Panc1 (cell line): ENCODE results near the gene DDX49. TPM values are rescaled to one million over a fixed set of nuclear protein-coding genes. Genes with fewer than 3 reads are reported as not detected.

Experiments used
- ATAC-seq: fragments of 200-7000 bp; cut with Tn5 transposase; 2 replicates; pipeline ENCODE4 v1.9.1; 2020; ENCODE audit warnings: mild to moderate bottlenecking, moderate library complexity
- BruUV-seq: library from RNA; stranded (reverse); fragments of 400-500 nt; replicated peaks from 2 replicates; lab custom pipeline; 2021; lab: Mats Ljungman, UMichigan
- CTCF ChIA-PET: fragments of 300-600 bp; sonication (Branson Sonifier 250); formaldehyde crosslinking; loops from one replicate; lab custom pipeline; 2022; ENCODE audit warnings: antibody characterized with exemption; lab: Charles Lee
- POLR2A ChIA-PET: fragments of 300-600 bp; sonication (Branson Sonifier 250); formaldehyde crosslinking; loops from one replicate; lab custom pipeline; 2022; ENCODE audit warnings: antibody characterized with exemption; lab: Charles Lee
- DNase-seq: peaks from one replicate; pipeline ENCODE4 v3.0.0-alpha.2; 2010; ENCODE audit warnings: low read depth, low spot score
- H3K27ac ChIP-seq: 2 replicates; pipeline ENCODE4 v1.5.1; 2011; ENCODE audit warnings: mild to moderate bottlenecking, low read length, inconsistent platforms
- H3K27me3 ChIP-seq: fragments of 200-500 bp; sonication (Bioruptor generic); 2 replicates; pipeline ENCODE4 v1.6.0; 2014; ENCODE audit warnings: low read length, inconsistent platforms; ENCODE audit not compliant: control insufficient read depth, insufficient read depth
- H3K36me3 ChIP-seq: fragments of 200-500 bp; sonication (Bioruptor generic); 2 replicates; pipeline ENCODE4 v1.5.1; 2014; ENCODE audit warnings: inconsistent platforms, mild to moderate bottlenecking, low read length, moderate library complexity; ENCODE audit not compliant: control insufficient read depth, insufficient read depth
- H3K4me1 ChIP-seq: 2 replicates; pipeline ENCODE4 v1.5.1; 2011; ENCODE audit warnings: inconsistent platforms, mild to moderate bottlenecking, low read length, moderate library complexity; ENCODE audit not compliant: control insufficient read depth, insufficient read depth
- H3K4me3 ChIP-seq, 2 experiments: 2 replicates each; pipeline ENCODE4 v1.5.1; 2011 to 2012; ENCODE audit warnings: low read depth in 2 of 2, low read length in 2 of 2, mild to moderate bottlenecking in 2 of 2, inconsistent platforms in 1 of 2, moderate library complexity in 1 of 2
- H3K9me3 ChIP-seq: fragments of 200-500 bp; sonication (Bioruptor generic); 2 replicates; pipeline ENCODE4 v1.5.1; 2014; ENCODE audit warnings: low read depth, mild to moderate bottlenecking, inconsistent platforms, low read length, moderate library complexity; ENCODE audit not compliant: control insufficient read depth, insufficient read depth
- CTCF ChIP-seq: fragments of 450-650 bp; IDR thresholded peaks from 2 replicates; pipeline ENCODE4 v1.5.1; 2017; ENCODE audit warnings: mild to moderate bottlenecking
- POLR2AphosphoS5 ChIP-seq: IDR thresholded peaks from 2 replicates; pipeline ENCODE4 v1.6.1; 2012; ENCODE audit warnings: mild to moderate bottlenecking, low read depth, low read length, moderate library complexity
- SIN3A ChIP-seq: IDR thresholded peaks from 2 replicates; pipeline ENCODE4 v1.6.1; 2012; ENCODE audit warnings: low read depth, mild to moderate bottlenecking, low read length, moderate library complexity, borderline replicate concordance; ENCODE audit not compliant: insufficient read depth
- TCF7L2 ChIP-seq: IDR thresholded peaks from 2 replicates; pipeline ENCODE4 v1.6.1; 2011; ENCODE audit warnings: mild to moderate bottlenecking, low read depth, low read length, inconsistent platforms
- in situ Hi-C: cut with HindIII; loops from 2 replicates; pipeline ENCODE4 v1.10.0; 2016; ENCODE audit warnings: low sequenced_read_pairs, low pct_unique_long_range_greater_than_20kb
- intact Hi-C: fragments of 100-400 bp; cut with micrococcal nuclease; formaldehyde crosslinking; loops from one replicate; pipeline ENCODE4 v1.10.0; 2022; ENCODE audit not compliant: unreplicated experiment
- total RNA-seq: library from RNA; stranded (reverse); gene quantifications from one replicate; pipeline ENCODE4 v1.2.1, GENCODE V29; 2021; ENCODE audit not compliant: unreplicated experiment
- TF ChIP-seq, protein P1 (sequence below), 2 experiments: IDR thresholded peaks; 2 replicates each; pipeline ENCODE4 v1.6.1; 2011 to 2012; ENCODE audit warnings: low read depth in 2 of 2, control low read depth in 1 of 2, low read length in 1 of 2, mild to moderate bottlenecking in 1 of 2, moderate library complexity in 1 of 2; ENCODE audit not compliant: insufficient read depth in 1 of 2

The DDX49 gene
- total RNA-seq, 1 experiment from 2014 or later = 41.5 TPM

DNA sequence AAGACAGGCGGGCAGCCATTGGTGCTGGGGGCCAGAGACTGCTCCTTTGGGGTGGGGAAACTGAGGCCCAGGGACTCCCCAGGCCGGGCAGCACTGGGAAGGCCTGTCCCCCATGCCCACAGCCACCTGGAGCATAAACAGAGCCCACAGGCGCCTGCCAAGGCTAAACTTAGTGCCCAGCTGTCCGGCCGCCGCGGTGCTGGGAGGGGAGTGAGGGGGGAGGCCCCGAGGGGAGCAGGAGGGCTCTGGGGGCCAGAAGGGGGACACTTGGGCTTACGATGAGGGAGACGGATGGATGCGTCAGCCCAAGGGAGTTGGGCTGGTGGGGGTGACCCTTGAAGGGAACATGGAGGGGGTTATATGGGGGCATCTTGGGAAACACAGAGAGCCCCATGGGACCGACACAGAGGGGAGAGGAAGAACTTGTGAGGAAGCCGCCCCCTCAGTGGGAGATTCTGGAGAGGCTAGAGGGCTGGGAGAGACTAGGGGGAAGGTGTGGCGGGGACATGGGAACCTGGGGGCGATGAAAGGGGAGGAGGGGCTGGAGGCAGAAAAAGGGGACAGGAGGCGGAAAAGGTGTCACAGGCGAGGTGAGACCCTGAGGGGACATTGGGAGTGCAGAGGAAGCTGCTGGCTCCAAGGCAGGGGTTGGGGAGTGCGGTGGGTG is 25.8 kb upstream of the DDX49 start:
- in situ Hi-C loops (no loop called here), intact Hi-C loops (no loop called here)
- Histone ChIP-seq H3K9me3 (no peaks in the 10 kb centered on the region), H3K27me3 (no peaks in the 10 kb centered on the region), H3K27ac (no peak overlapping the region), H3K4me1 (no peaks in the 10 kb centered on the region; the same call in 1 of the 2 replicates), H3K4me3 (no peak overlapping the region), H3K36me3 (no peaks in the 10 kb centered on the region)
- ChIA-PET POLR2A (no interaction called here), CTCF (interaction anchor here (1.6 kb wide), 1 partner anchor 22 kb away, joined by 3 read pairs; no protein-coding TSS in a partner anchor)
- ATAC-seq (no peak), DNase-seq (no peak)
- TF ChIP-seq POLR2AphosphoS5 (no peak), TCF7L2 (no peak), CTCF (no peak)
- TF ChIP-seq, protein P1, sequence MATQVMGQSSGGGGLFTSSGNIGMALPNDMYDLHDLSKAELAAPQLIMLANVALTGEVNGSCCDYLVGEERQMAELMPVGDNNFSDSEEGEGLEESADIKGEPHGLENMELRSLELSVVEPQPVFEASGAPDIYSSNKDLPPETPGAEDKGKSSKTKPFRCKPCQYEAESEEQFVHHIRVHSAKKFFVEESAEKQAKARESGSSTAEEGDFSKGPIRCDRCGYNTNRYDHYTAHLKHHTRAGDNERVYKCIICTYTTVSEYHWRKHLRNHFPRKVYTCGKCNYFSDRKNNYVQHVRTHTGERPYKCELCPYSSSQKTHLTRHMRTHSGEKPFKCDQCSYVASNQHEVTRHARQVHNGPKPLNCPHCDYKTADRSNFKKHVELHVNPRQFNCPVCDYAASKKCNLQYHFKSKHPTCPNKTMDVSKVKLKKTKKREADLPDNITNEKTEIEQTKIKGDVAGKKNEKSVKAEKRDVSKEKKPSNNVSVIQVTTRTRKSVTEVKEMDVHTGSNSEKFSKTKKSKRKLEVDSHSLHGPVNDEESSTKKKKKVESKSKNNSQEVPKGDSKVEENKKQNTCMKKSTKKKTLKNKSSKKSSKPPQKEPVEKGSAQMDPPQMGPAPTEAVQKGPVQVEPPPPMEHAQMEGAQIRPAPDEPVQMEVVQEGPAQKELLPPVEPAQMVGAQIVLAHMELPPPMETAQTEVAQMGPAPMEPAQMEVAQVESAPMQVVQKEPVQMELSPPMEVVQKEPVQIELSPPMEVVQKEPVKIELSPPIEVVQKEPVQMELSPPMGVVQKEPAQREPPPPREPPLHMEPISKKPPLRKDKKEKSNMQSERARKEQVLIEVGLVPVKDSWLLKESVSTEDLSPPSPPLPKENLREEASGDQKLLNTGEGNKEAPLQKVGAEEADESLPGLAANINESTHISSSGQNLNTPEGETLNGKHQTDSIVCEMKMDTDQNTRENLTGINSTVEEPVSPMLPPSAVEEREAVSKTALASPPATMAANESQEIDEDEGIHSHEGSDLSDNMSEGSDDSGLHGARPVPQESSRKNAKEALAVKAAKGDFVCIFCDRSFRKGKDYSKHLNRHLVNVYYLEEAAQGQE (IDR thresholded peaks at IDR 0.05; ENCODE audit: insufficient read depth in 1 of 2, low read depth in 2 of 2, low read length in 1 of 2) = no peak
- no TSS peak for BruUV-seq

- CTCF ChIA-PET = interaction anchor here (0.7 to 1.6 kb wide), 2 partner anchors 21 to 411 kb away, joined by 3 to 4 read pairs; no protein-coding TSS in a partner anchor
- no peaks in the 10 kb centered on the region for H3K36me3 ChIP-seq
- DNase-seq (no peak), ATAC-seq (no peak)
- POLR2A ChIA-PET = no interaction called here
- H3K27me3 ChIP-seq = no peaks in the 10 kb centered on the region
- no peaks in the 10 kb centered on the region; the same call in 1 of the 2 replicates for H3K4me1 ChIP-seq
- H3K9me3 ChIP-seq = no peaks in the 10 kb centered on the region
- intact Hi-C loops = no loop called here
- in situ Hi-C loops = no loop called here
- BruUV-seq = no TSS peak
- H3K4me3 ChIP-seq = peak overlapping the region; percentile 49 to 53
- no peak overlapping the region for H3K27ac ChIP-seq
- TF ChIP-seq, protein P1 (IDR thresholded peaks at IDR 0.05; ENCODE audit: insufficient read depth in 1 of 2, low read depth in 2 of 2, low read length in 1 of 2) = no peak
- TF ChIP-seq SIN3A (no peak), CTCF (no peak)
Observed at GRCh38 chr19:18894254-18895037, 25.1 kb upstream of the DDX49 start.
